Activated CD8-positive, alpha-beta memory T cell treated with anti-CD3 and anti-CD28 coated beads, Interleukin-2, amount 50 U/mL, for 1 hour (primary cell): ENCODE data around the gene SERPINB2.

ENCODE experiments used
- DNase-seq: peaks from one replicate; pipeline ENCODE4 v3.0.0-alpha.2; 2020; ENCODE audit errors: extremely low read depth

Gene SERPINB2, protein sequence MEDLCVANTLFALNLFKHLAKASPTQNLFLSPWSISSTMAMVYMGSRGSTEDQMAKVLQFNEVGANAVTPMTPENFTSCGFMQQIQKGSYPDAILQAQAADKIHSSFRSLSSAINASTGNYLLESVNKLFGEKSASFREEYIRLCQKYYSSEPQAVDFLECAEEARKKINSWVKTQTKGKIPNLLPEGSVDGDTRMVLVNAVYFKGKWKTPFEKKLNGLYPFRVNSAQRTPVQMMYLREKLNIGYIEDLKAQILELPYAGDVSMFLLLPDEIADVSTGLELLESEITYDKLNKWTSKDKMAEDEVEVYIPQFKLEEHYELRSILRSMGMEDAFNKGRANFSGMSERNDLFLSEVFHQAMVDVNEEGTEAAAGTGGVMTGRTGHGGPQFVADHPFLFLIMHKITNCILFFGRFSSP

DNA sequence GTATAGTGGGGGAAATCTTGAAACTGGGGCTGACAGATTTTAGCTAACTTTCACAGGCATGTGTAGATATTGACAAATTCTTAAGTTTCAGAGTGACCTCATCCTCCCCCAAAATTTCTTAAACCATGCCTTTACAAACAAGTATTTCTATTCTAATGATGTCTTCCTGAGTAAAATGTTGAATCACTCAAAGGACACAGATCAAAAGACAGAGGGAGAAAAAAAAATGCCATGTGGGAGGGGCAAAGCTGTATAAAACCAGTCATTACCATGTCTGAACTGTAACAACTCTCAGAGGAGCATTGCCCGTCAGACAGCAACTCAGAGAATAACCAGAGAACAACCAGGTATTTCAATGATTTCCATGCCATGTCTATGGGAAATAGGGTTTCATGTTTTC lies at the start of gene SERPINB2:
SERPINB2 (plus strand) TSS at position 282 of the 400 bp plus-strand sequence. CDS start 3,740 bp downstream, outside the sequence.
- DNase-seq, result no peak

DNA sequence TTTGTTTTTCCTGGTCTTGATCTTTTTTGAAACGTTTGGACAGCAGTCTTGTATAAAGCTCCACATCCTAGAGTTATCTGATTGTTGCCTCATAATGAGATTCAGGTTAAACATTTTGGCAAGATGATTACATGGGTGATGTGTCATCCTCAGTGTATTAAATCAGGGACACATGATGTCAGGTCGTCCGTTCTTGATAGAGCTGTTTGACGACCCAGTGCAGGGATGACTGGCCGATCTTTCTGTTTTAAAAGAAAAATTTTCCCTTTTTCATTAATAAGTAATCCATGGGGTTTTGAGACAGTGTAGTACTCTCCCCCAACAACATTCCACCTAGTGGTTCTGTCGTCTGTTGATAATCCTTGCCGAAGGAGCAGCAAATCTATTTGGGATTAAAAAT lies 44.5 kb upstream of the SERPINB2 start:
- no peak for DNase-seq

DNA sequence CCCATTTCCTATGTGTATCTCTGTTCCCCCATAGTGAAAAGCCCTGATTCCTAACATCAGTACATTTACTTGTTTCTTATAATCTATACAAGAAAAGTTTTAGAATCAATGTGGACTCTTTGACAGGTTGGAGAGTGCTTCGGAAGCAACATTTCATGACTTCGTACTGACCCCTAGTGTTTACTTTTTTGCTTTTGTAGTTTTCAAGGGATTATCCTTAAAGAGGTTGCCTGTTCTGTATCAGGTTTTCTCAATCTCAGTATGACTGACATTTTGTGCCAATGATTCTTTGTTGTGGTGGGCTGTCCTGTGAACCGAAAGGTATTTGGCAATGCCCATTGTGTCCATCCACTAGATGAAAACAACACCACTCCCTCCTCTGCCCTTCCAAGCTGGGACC lies 43.3 kb upstream of the SERPINB2 start:
- DNase-seq, result no peak

DNA sequence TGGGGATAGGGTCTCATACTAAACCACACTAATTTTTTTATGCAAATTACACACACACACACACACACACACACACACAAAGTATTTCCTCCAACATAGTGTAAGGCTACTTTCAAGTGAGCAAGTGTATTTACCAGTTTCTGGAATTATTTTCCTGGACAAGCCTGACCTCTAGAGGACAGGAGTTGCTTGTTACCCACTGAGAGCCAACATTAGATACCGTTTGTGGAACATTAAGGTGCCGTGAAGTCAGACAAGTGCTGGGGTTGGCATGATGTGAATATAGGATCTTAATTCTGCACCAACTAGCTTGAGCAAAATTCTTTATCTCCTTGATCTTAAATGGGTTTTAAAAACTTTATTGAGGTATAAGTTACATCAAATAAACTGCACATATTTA lies 39.3 kb upstream of the SERPINB2 start:
- DNase-seq, result no peak

DNA sequence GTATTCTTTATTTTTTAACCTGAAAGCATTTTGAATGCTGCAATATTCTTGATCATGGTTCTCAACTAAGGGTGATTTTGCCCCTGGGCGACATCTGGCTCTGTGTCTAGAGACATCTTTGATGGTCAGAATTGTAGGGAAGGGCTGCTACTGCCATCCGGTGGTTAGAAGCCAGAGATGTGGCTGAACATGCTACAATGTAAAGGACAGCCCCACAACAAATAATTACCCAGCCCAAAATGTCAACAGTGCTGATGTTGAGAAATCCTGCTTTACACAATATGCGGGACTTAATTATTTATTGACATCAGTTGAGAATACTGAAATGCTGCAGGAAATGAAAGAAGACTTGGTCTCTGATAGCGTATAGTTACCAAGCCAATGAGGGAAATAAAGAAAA lies 37.5 kb upstream of the SERPINB2 start:
- DNase-seq, result no peak

DNA sequence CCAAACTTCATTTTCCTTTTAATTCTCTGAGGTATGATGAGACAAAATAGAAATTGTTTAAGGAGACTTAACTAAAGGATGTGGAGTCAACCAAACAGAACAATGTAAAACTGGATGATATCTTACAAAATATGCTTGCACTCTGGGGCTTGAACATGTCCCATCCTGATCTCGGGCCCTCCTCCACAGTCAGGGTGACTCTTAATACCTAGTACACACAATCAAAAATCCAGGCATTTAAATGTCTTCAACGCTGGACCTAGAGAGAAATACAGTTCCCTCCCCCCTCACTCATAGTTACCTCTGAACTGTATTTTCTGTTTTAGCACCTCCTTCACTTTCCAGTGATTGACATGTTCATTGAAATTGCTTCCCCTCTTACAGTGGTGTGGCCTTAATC lies 36.9 kb upstream of the SERPINB2 start:
- DNase-seq, result no peak

DNA sequence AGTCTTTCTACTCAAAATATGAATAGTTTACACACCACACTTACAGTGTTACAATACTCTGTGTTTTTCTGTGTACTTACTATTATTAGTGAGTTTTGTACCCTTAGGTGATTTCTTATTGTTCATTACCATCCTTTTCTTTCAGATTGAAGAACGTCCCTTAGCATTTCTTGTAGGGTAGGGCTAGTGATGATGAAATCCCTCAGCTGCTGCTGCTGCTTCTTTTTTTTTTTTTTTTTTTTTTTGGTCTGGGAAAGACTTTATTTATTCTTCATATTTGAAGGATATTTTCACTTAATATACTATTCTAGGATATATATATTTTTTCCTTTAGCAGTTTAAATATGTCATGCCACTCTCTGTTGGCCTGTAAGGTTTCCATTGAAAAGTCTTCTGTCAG lies 29.0 kb upstream of the SERPINB2 start:
- DNase-seq, result no peak

DNA sequence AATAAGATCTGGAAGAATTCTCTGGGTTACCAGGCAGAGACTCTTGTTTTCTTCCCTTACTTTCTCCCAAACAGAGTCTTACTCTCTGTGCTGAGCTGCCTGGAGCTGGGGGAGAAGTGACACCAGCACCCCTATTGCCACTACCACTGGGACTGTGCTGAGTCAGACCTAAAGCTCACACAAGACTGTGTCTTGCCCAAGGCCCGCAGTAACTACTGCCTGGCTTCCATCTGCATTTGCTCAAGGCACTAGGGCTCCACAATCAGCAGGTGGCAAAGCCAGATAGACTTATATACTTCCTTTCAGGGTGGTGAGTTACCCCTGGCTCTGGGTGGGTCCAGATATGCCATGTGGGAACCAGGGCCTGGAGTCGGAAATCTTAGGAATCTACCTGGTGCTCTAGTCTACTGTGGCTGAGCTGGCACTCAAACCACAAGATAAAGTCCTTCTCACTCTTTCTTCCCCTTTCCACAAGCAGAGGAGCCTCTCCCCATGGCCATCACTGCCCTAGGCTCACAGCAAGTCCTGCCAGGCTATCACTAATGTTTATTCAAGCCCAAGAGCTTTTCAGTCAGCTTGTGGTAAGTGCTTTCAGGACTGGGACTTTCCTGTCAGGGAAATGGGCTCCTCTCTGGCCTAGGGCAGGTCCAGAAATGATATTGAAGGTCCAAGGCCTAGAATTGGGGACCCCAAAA lies 27.6 kb upstream of the SERPINB2 start:
- no peak for DNase-seq

DNA sequence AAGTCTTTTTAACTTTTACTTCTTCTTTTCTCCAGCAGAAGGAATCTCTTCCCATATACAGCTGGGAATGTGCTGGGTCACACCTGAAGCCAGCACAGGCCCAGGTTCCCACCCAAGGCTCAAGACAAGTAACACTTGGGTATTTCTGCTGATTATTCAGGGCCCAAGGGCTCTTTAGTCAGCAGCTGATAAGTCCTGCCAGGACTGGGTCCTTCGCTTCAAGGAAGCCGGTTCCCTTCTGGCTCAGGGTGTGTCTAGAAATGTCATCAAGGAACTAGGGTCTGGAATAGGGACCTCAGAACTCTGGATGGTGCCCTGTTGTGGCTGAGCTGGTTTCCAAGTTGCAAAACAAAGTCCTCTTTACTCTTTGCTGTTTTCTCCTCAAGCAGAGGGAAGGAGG lies 27.0 kb upstream of the SERPINB2 start:
- DNase-seq, result no peak

DNA sequence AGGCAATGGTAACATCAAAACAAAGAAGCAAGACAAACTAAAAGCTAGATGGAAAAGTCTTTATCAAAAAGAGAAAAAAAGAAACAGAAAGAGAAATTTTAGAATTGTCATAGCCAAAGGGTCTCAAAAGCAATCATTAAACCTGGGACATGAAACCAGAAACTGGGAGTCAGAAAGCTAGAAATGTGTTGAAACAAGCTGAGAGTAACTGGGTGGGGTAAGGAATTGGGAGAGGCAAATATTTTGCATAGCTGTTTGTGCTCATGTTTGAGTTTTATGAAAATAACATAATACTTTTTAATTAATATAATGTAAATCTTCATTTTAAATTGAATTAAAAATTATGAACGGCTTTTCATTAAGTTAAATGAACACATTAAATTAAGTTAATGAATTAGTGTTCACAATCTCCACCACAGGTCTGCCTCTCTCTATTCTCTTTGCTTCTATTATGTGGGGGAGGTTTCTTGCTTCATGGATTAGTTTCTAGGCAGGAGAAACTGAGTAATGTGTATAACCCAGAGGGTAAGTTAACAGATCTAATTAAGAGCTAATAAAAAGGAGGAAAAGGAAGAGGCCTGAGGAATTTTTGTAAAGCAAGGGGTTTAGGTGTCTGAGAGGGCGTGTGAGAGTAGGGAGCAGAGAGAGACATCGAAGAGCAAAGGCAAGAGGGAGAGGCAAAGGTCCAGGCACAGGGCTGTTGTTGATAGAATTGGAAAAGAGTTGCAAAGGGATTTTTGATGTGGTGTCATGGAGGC lies 20.0 kb upstream of the SERPINB2 start:
- DNase-seq, result no peak

DNA sequence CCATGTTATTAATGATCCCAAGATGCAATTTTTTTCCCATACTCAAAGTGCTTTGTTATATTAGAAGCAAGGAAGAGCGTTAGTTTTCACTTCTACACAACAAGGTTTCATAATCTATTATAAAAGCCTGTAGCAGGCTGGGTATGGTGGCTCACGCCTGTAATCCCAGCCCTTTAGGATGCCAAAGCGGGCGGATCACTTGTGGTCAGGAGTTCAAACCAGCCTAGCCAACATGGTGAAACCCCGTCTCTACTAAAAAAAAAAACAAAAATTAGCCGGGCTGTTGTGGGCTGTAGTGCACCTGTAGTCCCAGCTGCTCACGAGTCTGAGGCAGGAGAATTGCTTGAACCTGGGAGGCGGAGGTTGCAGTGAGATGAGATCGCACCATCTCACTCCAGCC lies 19.0 kb upstream of the SERPINB2 start:
- no peak for DNase-seq

DNA sequence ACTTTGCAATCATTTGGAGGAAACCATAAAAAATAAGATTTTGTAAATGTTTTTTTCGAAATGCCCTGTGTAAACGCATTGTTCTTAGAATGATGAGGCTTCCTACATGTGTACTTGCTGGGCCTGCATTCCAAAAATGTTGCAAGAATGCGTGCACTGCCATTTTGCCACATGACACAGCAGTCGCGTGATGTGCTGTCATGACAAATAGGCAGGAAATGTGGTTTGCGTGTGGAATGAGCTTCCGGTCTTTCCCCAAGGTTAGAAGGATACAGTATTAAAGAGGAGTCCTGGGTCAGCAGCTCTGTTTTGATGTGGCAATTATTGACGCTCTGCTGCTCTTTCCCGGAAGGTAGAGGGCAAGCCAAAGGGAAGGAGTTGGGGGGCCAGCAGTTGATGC lies 18.1 kb upstream of the SERPINB2 start:
- no peak for DNase-seq

DNA sequence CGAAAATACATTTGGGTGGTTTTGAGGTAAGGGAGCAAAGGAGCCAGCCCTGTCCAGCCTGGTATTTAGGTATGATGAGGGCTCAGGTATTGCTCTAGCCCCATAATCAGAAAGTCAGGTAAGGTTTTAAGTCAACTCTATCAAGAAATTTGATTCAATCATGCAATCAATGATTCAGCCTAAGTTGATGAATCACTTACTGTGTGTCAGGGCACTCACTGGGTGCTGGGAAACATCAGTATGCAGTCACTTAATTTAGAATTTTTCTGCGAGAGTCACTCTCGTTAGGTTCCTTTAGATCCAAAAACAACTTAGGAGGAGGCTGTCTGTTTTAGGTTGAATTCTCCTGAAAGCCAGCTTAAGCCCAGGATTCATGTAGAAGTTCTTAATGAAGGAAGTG lies 17.7 kb upstream of the SERPINB2 start:
- DNase-seq, result no peak

DNA sequence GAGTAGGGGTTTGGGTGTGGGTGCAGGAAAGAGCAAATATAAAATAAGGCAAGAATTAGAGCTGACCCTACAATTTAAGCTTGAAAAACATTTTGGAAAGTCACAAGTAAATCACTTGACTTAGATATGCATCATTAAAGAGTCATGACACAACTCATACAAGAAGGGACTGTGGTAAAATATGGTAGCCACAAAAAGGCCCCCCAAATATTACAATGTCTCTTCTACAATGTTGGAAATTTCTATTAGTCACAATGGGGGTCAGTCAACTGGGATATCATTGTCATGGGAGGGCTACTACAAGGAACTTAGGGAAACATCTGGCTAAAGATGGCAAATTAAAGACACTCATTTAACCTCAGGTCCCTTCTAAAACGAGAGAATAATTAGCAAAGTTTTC lies 15.7 kb upstream of the SERPINB2 start:
- DNase-seq, result no peak

DNA sequence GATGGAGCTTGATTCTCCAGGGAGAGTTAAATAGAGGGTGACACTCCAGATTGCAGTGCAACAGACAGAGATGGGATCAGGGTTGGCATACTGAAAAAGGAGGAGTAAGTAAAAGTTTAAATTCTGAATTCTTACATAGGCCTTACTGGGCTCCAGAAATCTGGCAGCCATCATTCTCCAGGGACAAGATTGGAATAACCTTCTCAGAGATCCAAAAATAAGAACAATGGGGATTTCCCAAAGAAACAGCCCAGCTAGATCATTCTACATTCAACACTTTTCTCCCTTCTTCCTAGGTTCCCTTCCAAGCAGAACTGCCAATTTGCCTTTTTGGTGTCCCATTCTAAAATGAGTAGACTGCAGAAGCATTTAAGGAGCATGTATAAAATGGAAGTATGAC lies 14.9 kb upstream of the SERPINB2 start:
- DNase-seq, result no peak

DNA sequence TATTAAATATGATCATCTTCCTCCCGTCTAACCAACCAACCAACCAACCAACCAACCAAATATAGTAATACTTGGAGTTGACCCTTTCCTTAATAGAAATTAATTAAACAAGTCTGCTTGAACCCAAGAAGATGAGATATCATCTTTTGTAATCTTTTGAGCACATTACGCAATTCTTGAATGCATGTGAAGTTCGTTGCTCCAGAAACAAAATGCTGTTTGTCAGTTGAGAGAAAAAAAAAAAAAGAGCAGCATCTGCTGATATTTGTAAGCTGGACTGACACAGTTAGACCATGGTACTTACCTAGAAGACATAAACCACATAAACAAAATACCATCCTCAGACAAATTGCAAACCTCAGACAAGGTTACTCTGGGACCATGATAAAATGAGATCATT lies 9.2 kb upstream of the SERPINB2 start:
- no peak for DNase-seq

DNA sequence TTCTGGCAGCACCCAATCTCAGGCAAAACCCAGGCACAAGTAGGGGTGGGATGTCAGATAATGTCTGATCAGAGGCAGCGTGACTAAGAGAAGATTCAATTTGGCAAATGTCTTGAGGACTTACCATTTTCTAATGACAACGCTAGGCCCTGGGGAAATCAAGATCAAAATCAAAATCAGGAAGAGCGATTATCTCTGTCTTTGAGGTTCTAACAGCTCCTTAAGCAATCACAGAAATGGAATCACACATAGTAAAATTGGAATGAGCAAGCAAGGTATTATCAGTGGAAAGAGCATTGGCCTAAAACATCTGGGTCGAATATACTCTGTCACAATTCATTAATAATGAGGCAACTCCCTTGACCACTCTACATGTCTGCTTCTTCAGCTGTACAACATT lies 8.6 kb upstream of the SERPINB2 start:
- DNase-seq, result no peak

DNA sequence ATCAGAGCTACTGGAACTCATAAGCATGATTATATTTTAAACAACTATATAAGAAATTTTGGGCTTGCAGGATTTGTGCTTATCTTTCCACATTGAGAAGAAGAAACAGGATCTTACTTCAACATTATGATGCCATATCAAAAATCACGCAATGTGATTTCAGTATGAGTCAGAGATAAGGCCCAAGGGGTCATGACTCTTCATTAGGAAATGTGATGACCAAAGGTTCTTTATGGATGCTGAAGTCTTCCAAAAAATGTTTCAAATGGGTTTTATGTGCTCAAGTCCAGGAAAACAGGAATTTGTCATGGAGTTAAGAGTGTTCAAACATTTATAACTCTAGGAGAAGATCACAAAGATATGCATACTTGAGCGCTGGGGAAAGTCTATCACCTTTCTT lies 7.8 kb upstream of the SERPINB2 start:
- no peak for DNase-seq

DNA sequence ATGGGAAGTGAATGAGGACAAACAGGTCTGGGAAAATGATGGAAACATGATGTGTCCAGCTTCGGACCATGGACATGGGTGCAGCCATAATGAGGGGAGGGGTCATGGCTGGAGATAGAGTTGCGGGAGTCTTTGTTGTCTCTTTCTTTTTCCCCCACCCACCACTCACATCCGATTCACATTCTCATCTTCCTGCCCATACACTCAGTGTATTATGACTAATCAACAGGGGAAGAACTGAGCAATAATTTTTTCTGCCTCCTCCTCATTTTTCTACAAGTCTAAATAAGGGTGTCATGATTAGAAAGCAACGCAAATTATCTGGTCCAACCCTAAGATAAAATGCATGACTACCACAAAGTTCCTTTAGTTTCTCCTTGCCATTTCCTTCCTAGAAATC lies 5.7 kb upstream of the SERPINB2 start:
- DNase-seq, result no peak

DNA sequence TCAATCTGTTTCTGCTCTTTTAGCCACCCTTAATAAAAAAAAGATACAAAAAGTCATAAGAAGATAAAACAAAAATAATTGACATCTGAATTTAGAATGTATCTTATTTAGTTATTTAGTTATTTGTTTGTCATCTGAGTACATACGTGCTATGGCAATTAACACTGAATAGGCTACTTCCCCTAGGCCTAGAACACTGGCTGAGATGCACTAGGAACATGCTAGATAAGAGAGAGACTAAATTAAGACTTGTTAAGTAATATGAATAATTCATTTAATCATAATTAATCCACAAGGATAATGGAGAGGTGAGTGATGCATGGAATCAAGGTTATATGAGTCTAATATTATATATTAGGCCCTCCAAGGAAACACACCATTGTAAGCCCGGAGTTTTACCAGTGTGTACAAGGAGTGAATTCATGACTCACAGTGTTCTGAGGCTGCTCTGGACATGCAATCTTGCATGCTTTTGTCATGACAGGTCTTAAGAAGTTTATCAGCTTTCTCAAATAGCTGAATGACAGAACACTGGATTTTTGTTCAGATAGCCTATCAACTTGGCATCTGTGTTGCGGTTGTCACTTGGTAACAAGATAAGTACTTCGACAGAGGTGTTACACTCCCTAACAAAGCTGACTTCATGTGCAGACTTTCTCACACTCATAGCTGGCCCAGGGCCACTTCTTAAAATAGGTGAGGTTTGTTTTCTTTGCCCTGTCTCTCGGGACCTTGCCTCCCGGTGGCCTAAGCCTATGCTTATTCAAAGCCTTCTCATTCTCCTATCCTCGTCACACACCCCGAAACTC lies 5.0 kb upstream of the SERPINB2 start:
- no peak for DNase-seq

DNA sequence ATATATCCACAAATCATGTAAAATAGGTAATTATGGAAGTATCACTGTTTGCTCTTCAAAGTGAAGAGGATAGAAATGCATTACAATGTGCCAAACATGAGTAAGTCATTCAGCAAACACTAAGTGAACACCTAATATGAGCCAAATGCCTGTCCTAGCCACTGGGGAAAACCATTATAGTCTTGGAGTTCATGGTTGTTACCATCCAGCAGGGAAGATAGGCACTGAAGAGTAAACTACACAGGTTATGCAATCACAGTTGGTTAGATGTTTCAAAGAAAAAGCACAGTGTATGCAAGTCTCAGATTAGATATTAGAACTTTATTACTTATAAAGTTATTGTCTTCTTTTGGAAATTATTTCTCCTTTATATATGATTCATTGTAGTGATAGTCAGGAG lies 3.9 kb upstream of the SERPINB2 start:
- no peak for DNase-seq
